ENCODE results near the gene OCA2.

OCA2 gene

DNA sequence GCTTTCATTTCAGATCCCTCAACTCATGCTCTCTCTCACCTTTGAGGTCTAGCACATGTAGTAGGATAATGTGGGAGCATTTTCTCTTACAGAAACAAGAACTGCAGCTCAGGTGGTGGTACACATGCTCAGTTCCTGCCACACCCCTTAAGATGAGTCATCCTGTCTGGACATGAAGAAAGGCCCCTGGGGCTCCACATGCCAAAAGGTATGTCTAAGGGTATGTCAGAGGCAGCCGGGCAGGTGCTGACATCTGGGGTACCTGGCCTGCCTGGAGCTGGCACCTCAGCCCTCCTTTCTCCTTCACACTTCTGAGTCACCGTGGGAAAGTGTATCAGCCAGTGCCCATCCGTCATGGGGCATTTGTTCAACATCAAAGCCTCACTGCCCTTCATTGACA, 209.9 kb downstream of the OCA2 start:
- H3K9ac ChIP-seq (ENCODE audit: low read length): no peak overlapping the region
- H3K9me3 ChIP-seq (ENCODE audit: low read length): no peaks in the 10 kb centered on the region
- no peaks in the 10 kb centered on the region for H4K20me1 ChIP-seq (ENCODE audit: insufficient read depth, low read length)
- H3K36me3 ChIP-seq (ENCODE audit: insufficient read depth, low read length): no peaks in the 10 kb centered on the region
- H3K4me3 ChIP-seq (ENCODE audit: low read depth, low read length, poor library complexity, severe bottlenecking): no peak overlapping the region
- no peaks in the 10 kb centered on the region for H3K4me1 ChIP-seq (ENCODE audit: insufficient read depth, low read length, severe bottlenecking)
- no peaks in the 10 kb centered on the region for H3K9me2 ChIP-seq (ENCODE audit: low read depth, low read length)
- no peak overlapping the region for H3K4me2 ChIP-seq (ENCODE audit: low read length)
- no peaks in the 10 kb centered on the region for H3F3A ChIP-seq (ENCODE audit: insufficient read depth, low read length)
- H3K27ac ChIP-seq (ENCODE audit: low read depth, low read length, poor library complexity, severe bottlenecking): no peak overlapping the region
- H3K27me3 ChIP-seq (ENCODE audit: insufficient read depth, low read length): no peaks in the 10 kb centered on the region
- no peaks in the 10 kb centered on the region for H3K79me2 ChIP-seq (ENCODE audit: insufficient read depth, low read length)
- no peak overlapping the region for H2AFZ ChIP-seq (ENCODE audit: low read length)
- TF ChIP-seq, protein P1, sequence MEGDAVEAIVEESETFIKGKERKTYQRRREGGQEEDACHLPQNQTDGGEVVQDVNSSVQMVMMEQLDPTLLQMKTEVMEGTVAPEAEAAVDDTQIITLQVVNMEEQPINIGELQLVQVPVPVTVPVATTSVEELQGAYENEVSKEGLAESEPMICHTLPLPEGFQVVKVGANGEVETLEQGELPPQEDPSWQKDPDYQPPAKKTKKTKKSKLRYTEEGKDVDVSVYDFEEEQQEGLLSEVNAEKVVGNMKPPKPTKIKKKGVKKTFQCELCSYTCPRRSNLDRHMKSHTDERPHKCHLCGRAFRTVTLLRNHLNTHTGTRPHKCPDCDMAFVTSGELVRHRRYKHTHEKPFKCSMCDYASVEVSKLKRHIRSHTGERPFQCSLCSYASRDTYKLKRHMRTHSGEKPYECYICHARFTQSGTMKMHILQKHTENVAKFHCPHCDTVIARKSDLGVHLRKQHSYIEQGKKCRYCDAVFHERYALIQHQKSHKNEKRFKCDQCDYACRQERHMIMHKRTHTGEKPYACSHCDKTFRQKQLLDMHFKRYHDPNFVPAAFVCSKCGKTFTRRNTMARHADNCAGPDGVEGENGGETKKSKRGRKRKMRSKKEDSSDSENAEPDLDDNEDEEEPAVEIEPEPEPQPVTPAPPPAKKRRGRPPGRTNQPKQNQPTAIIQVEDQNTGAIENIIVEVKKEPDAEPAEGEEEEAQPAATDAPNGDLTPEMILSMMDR (IDR thresholded peaks at IDR 0.05; ENCODE audit: low read length): no peak
- TF ChIP-seq EZH2 (IDR thresholded peaks at IDR 0.05; ENCODE audit: borderline replicate concordance, low read length): no peak

DNA sequence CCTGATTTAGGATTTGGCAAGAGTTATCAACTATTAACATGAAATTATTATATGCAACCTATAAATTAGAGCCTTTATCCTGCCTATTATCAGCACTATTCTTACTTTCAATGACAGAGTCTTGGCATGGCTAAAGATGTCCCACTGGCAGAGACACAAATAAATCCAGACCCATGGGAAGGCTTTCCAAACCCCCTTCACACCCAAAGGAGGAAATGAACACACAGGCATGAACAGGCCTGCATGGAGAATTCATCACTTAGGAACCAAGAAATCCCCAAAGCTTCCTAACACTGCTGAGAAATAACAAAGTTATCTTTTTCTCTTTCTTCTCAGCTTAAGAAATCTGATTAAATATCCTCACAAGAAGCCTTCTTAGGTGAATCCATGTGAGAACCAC, 213.9 kb downstream of the OCA2 start:
- H3K36me3 ChIP-seq (ENCODE audit: insufficient read depth, low read length): no peaks in the 10 kb centered on the region
- no peak overlapping the region for H3K4me2 ChIP-seq (ENCODE audit: low read length)
- no peaks in the 10 kb centered on the region for H3K27me3 ChIP-seq (ENCODE audit: insufficient read depth, low read length)
- no peak overlapping the region for H3K4me3 ChIP-seq (ENCODE audit: low read depth, low read length, poor library complexity, severe bottlenecking)
- TF ChIP-seq, protein P1 (IDR thresholded peaks at IDR 0.05; ENCODE audit: low read length): no peak
- TF ChIP-seq EZH2 (IDR thresholded peaks at IDR 0.05; ENCODE audit: borderline replicate concordance, low read length): no peak
- no peaks in the 10 kb centered on the region for H3K79me2 ChIP-seq (ENCODE audit: insufficient read depth, low read length)
- no peaks in the 10 kb centered on the region for H3K4me1 ChIP-seq (ENCODE audit: insufficient read depth, low read length, severe bottlenecking)
- no peaks in the 10 kb centered on the region for H3K9me2 ChIP-seq (ENCODE audit: low read depth, low read length)
- H2AFZ ChIP-seq (ENCODE audit: low read length): no peak overlapping the region
- no peaks in the 10 kb centered on the region for H4K20me1 ChIP-seq (ENCODE audit: insufficient read depth, low read length)
- no peaks in the 10 kb centered on the region for H3K9me3 ChIP-seq (ENCODE audit: low read length)
- H3K9ac ChIP-seq (ENCODE audit: low read length): no peak overlapping the region
- no peaks in the 10 kb centered on the region for H3F3A ChIP-seq (ENCODE audit: insufficient read depth, low read length)
- H3K27ac ChIP-seq (ENCODE audit: low read depth, low read length, poor library complexity, severe bottlenecking): no peak overlapping the region

- Histone ChIP-seq H3K27ac (ENCODE audit: low read depth, low read length, poor library complexity, severe bottlenecking) (no peak overlapping the region), H3K79me2 (ENCODE audit: insufficient read depth, low read length) (no peaks in the 10 kb centered on the region), H3K4me2 (ENCODE audit: low read length) (no peak overlapping the region), H3K4me3 (ENCODE audit: low read depth, low read length, poor library complexity, severe bottlenecking) (no peak overlapping the region), H3F3A (ENCODE audit: insufficient read depth, low read length) (no peaks in the 10 kb centered on the region), H3K9ac (ENCODE audit: low read length) (no peak overlapping the region), H3K36me3 (ENCODE audit: insufficient read depth, low read length) (no peaks in the 10 kb centered on the region), H3K27me3 (ENCODE audit: insufficient read depth, low read length) (no peaks in the 10 kb centered on the region), H3K9me2 (ENCODE audit: low read depth, low read length) (no peaks in the 10 kb centered on the region), H4K20me1 (ENCODE audit: insufficient read depth, low read length) (no peaks in the 10 kb centered on the region), H3K4me1 (ENCODE audit: insufficient read depth, low read length, severe bottlenecking) (no peaks in the 10 kb centered on the region), H2AFZ (ENCODE audit: low read length) (no peak overlapping the region), H3K9me3 (ENCODE audit: low read length) (no peaks in the 10 kb centered on the region)
- TF ChIP-seq, protein P1 (IDR thresholded peaks at IDR 0.05; ENCODE audit: low read length): no peak
- no peak for TF ChIP-seq EZH2 (IDR thresholded peaks at IDR 0.05; ENCODE audit: borderline replicate concordance, low read length)
Measured at GRCh38 chr15:27884726-27885125, 214.4 kb downstream of the OCA2 start.
